Measurements from ENCODE around the gene TCERG1L.
"Not testable (repeated sequence)": the region's sequence is repeated elsewhere in the genome, so short reads cannot be mapped to it uniquely, and the experiment has no call there.

Gene TCERG1L

GRCh38 chr10:131116991-131117375 is 194.5 kb downstream of the TCERG1L start:
- DNase-seq: no peak

GRCh38 chr10:131116216-131116990 is 195.1 kb downstream of the TCERG1L start:
- DNase-seq: no peak

GRCh38 chr10:131115801-131116200 is 195.7 kb downstream of the TCERG1L start:
- no peak for DNase-seq

- no peak for DNase-seq
Measured at GRCh38 chr10:131115321-131115720, 196.2 kb downstream of the TCERG1L start.

- no peak for DNase-seq
Measured at GRCh38 chr10:131114846-131115245, 196.7 kb downstream of the TCERG1L start.

GRCh38 chr10:131113709-131114291 is 197.7 kb downstream of the TCERG1L start:
- no peak for DNase-seq

- DNase-seq: no peak
Measured at GRCh38 chr10:131113165-131113564, 198.4 kb downstream of the TCERG1L start.

- DNase-seq: no peak
Measured at GRCh38 chr10:131112691-131113090, 198.8 kb downstream of the TCERG1L start.

GRCh38 chr10:131111471-131112080 is 199.9 kb downstream of the TCERG1L start:
- DNase-seq: no peak

GRCh38 chr10:131111007-131111406 is 200.5 kb downstream of the TCERG1L start:
- no peak for DNase-seq

GRCh38 chr10:131110241-131110783 is 201.2 kb downstream of the TCERG1L start:
- no peak for DNase-seq

GRCh38 chr10:131109726-131110125 is 201.8 kb downstream of the TCERG1L start:
- DNase-seq: no peak

- DNase-seq: no peak
Measured at GRCh38 chr10:131109291-131109690, 202.2 kb downstream of the TCERG1L start.

- no peak for DNase-seq
Measured at GRCh38 chr10:131107970-131108369, 203.6 kb downstream of the TCERG1L start.

- no peak for DNase-seq
Measured at GRCh38 chr10:131102676-131103075, 208.8 kb downstream of the TCERG1L start.

- no peak for DNase-seq
Measured at GRCh38 chr10:131102147-131102546, 209.4 kb downstream of the TCERG1L start.

- DNase-seq: not testable (repeated sequence)
Measured at GRCh38 chr10:131100418-131101410, 210.8 kb downstream of the TCERG1L start.

- no peak for DNase-seq
Measured at GRCh38 chr10:131099028-131099726, 212.3 kb downstream of the TCERG1L start.

GRCh38 chr10:131098416-131098952 is 213.0 kb downstream of the TCERG1L start:
- no peak for DNase-seq

GRCh38 chr10:131096031-131096430 is 215.5 kb downstream of the TCERG1L start:
- DNase-seq: no peak

- DNase-seq: no peak
Measured at GRCh38 chr10:131095313-131095580, 216.3 kb downstream of the TCERG1L start.
